EH (cell line): ENCODE results near the gene ZNF426.
"Not testable (repeated sequence)": the region's sequence is repeated elsewhere in the genome, so short reads cannot be mapped to it uniquely, and the experiment has no call there.

Experiments
- DNase-seq: peaks from one replicate; pipeline ENCODE4 v3.0.0-alpha.2; 2015; ENCODE audit warnings: low read depth

ZNF426 gene

GRCh38 chr19:9538183-9539058 is at the start of gene ZNF426:
ZNF426 (minus strand) TSS chr19:9538645; CDS start chr19:9536232, 2,413 bp downstream.
- DNase-seq, result peak; percentile 86

- DNase-seq, result peak; percentile 70
Observed at GRCh38 chr19:9586764-9587163, 48.3 kb upstream of the ZNF426 start.

- DNase-seq, result peak; percentile 81
Observed at GRCh38 chr19:9584073-9584833, 45.8 kb upstream of the ZNF426 start, which contains the start of gene ZNF121. ZNF121 (minus strand) TSS chr19:9584504; CDS start chr19:9568097, 16,407 bp downstream.

- not testable (repeated sequence) for DNase-seq
Observed at GRCh38 chr19:9582081-9582725, 43.8 kb upstream of the ZNF426 start.

- DNase-seq, result no peak
Observed at GRCh38 chr19:9580728-9581127, 42.3 kb upstream of the ZNF426 start.

GRCh38 chr19:9570255-9570654 is 31.8 kb upstream of the ZNF426 start:
- DNase-seq, result no peak

- DNase-seq, result no peak
Observed at GRCh38 chr19:9566729-9567128, 28.3 kb upstream of the ZNF426 start.

- peak; percentile 12 for DNase-seq
Observed at GRCh38 chr19:9565900-9566705, 27.7 kb upstream of the ZNF426 start.

- no peak for DNase-seq
Observed at GRCh38 chr19:9552536-9553274, 14.3 kb upstream of the ZNF426 start.

GRCh38 chr19:9547870-9548269 is 9.4 kb upstream of the ZNF426 start:
- no peak for DNase-seq

GRCh38 chr19:9541281-9541680 is 2.8 kb upstream of the ZNF426 start:
- DNase-seq, result not testable (repeated sequence)

- DNase-seq, result not testable (repeated sequence)
Observed at GRCh38 chr19:9539921-9540320, 1.5 kb upstream of the ZNF426 start.

GRCh38 chr19:9539201-9539600 is 756 bp upstream of the ZNF426 start:
- DNase-seq, result not testable (repeated sequence)

GRCh38 chr19:9535934-9536333 is 2.5 kb downstream of the ZNF426 start:
- DNase-seq, result no peak

- DNase-seq, result peak; percentile 18
Observed at GRCh38 chr19:9531933-9532332, 6.5 kb downstream of the ZNF426 start.

GRCh38 chr19:9528757-9529336 is 9.6 kb downstream of the ZNF426 start:
- DNase-seq, result peak; percentile 16

GRCh38 chr19:9523885-9524474 is 14.5 kb downstream of the ZNF426 start:
- no peak for DNase-seq

- DNase-seq, result no peak
Observed at GRCh38 chr19:9507285-9507684, 31.2 kb downstream of the ZNF426 start.

GRCh38 chr19:9500796-9501195 is 37.6 kb downstream of the ZNF426 start:
- no peak for DNase-seq
